ENCODE measurements around the gene MAGIX.
"Not testable (repeated sequence)": the region's sequence is repeated elsewhere in the genome, so short reads cannot be mapped to it uniquely, and the experiment has no call there.

MAGIX gene

GRCh38 chrX:49162620-49163019, at the start of gene MAGIX:
Gene MAGIX, plus strand, starts transcription at chrX:49162758. Its CDS starts 132 bp downstream, at chrX:49162890.
- no peak for TF ChIP-seq CTCF (conservative IDR thresholded peaks at IDR 0.05; ENCODE audit: control insufficient read depth, insufficient read depth, low read depth, low read length)
- no peak for DNase-seq (ENCODE audit: low read depth)
- H3K4me3 ChIP-seq (ENCODE audit: control insufficient read depth, low read depth, low read length), result peak within 1 kb of the TSS; percentile 37

DNA sequence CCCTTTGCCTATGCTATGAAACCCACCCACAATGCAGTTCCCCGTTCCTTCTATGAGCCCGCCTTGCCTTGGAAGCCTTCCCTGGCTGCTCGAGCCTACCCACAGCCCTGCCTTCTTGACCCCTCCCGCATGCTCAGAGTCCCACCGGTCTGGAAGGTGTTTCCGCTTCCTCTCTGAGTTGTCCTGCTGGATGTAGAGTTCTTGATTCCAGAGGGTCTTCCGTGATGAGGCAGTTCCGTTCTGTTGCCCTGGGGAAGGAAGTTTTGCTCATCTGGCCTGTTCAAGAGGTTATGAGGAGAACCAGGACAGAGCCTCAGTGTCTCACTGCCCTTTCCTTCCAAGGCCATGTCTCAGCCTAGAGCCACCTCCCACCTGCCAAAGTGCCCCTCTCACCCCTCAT, 46.5 kb upstream of the MAGIX start:
- no peak overlapping the region for H3K4me3 ChIP-seq (ENCODE audit: control insufficient read depth, low read depth, low read length)
- no peak for DNase-seq (ENCODE audit: low read depth)
- no peak for TF ChIP-seq CTCF (conservative IDR thresholded peaks at IDR 0.05; ENCODE audit: control insufficient read depth, insufficient read depth, low read depth, low read length)

DNA sequence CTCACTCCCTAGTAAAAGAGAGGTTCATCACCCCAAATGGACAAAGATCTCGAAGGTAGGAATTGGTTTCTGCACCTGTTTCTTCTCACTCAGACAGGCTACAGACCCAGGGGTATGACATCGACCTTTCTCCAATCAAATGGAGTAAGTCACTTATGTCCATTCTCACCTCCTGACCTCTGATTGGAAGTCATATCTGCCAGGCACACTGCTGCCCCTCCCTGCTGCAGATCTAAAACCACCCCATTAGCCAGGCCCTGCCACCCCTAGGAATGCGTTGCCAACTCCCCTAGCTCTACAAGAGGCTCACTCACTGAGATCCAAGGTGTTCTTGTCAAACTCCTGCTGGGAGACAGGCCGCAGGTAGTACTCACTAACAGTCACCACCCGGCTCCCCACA, 45.8 kb upstream of the MAGIX start:
- DNase-seq (ENCODE audit: low read depth), result no peak
- H3K4me3 ChIP-seq (ENCODE audit: control insufficient read depth, low read depth, low read length), result no peak overlapping the region
- TF ChIP-seq CTCF (conservative IDR thresholded peaks at IDR 0.05; ENCODE audit: control insufficient read depth, insufficient read depth, low read depth, low read length), result no peak

DNA sequence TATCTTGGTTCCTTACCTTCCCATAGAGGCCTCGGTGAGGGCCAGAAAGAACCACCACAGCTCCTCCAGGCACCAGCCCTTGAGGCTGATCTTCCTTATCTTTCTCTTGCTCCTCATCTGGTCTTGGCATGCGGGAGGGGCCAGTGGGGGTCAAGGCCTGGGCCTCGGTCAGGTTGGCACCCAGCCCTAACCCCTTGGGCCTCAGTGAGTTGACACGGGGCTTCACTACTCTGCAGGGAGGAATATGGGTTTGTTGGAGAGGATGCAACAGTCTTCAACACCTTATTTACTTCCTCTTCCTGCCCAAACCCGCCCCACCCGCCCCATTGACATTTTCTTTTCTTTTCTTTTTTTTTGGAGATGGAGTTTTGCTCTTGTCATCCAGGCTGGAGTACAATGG, 45.0 kb upstream of the MAGIX start:
- no peak for TF ChIP-seq CTCF (conservative IDR thresholded peaks at IDR 0.05; ENCODE audit: control insufficient read depth, insufficient read depth, low read depth, low read length)
- DNase-seq (ENCODE audit: low read depth), result no peak
- H3K4me3 ChIP-seq (ENCODE audit: control insufficient read depth, low read depth, low read length), result no peak overlapping the region

DNA sequence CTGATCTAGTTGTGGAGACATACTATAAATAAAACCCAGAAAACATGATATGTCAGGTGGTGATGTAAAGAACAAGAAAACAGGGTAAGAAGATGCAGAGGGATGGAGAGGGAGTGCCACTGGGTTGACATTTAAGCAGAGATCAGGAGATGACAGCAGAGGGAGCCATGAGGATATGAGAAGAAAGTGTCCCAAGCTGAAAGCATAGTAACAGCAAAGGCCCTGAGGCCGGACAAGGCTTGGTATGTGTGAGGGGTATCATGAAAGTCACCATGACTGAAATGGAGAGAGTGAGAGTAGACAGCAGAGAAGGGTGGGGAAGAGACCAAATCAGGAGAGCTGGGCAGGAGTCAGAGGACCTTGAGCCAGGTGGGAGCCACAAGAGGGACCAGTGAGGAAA, 42.5 kb upstream of the MAGIX start:
- no peak for TF ChIP-seq CTCF (conservative IDR thresholded peaks at IDR 0.05; ENCODE audit: control insufficient read depth, insufficient read depth, low read depth, low read length)
- no peak for DNase-seq (ENCODE audit: low read depth)
- no peak overlapping the region for H3K4me3 ChIP-seq (ENCODE audit: control insufficient read depth, low read depth, low read length)

- no peak for DNase-seq (ENCODE audit: low read depth)
- no peak for TF ChIP-seq CTCF (conservative IDR thresholded peaks at IDR 0.05; ENCODE audit: control insufficient read depth, insufficient read depth, low read depth, low read length)
- peak overlapping the region; percentile 85 for H3K4me3 ChIP-seq (ENCODE audit: control insufficient read depth, low read depth, low read length)
Observed at GRCh38 chrX:49122499-49122898, 40.1 kb upstream of the MAGIX start.

GRCh38 chrX:49127742-49128258, 34.8 kb upstream of the MAGIX start:
- DNase-seq (ENCODE audit: low read depth); H3K4me3 ChIP-seq (ENCODE audit: control insufficient read depth, low read depth, low read length): not testable (repeated sequence)

Measured in fibroblast of mammary gland (primary cell).